Fibroblast of the aortic adventitia (primary cell): ENCODE data around the gene TMEM130. TPM values are rescaled to one million over a fixed set of nuclear protein-coding genes. Genes with fewer than 3 reads are reported as not detected.
"Not testable (repeated sequence)": the region's sequence is repeated elsewhere in the genome, so short reads cannot be mapped to it uniquely, and the experiment has no call there.

ENCODE experiments used
- DNase-seq: peaks from one replicate; pipeline ENCODE4 v3.0.0-alpha.2; 2010; ENCODE audit warnings: low read depth
- H3K4me3 ChIP-seq: 2 replicates; pipeline ENCODE4 v1.5.1; 2011; ENCODE audit warnings: low read depth, mild to moderate bottlenecking, control low read depth, low read length, moderate library complexity
- total RNA-seq: library from RNA; depleted of rRNA; stranded (reverse); fragments of >200 nt; gene quantifications from 2 replicates; pipeline ENCODE4 v1.2.3, GENCODE V29; 2012; ENCODE audit warnings: low replicate concordance
- TF ChIP-seq, protein P1 (sequence below): IDR thresholded peaks from 2 replicates; pipeline ENCODE4 v1.5.1; 2011; ENCODE audit warnings: mild to moderate bottlenecking, low read length, control low read depth, inconsistent platforms; ENCODE audit not compliant: insufficient read depth

Gene TMEM130
- total RNA-seq, 1 donor: 0.27 TPM

DNA sequence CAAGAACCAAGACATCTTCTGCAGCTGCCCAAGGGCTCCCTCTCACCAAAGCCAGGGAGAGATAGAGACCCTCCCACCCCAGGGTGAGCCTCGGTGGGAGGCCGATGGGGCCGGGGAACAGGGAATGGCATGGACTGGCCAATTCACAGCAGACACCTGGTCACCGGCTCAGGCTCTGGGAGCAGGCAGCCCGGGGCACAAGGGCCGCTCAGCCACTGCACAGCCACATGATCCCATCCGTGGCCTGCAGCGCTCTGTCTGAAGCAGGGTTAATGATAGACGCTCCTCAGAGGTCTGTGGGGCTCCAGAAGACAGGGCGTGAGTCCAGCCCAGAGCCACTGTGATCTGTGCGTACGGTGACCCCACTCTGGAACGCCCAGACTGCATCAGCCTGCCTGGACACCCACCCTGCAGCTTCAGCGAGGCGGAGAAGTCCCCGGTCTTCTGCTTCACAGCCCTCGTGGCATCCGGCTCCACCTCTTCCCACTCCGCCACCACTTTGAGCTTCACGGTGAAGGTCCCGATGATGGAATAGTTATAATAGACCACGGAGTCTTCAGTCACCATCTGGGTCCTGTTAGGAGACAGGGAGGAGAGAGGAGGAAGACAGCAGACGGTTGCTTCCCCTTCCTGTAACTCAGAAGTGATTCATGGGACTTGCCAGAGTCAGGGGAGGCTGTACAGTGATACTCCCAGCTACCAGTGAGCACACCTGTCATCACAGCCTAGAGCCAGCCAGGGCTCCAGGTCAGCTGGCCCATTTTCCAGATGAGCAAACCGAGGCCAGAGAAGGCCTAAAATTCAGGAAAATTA is 14.0 kb downstream of the TMEM130 start:
- TF ChIP-seq, protein P1, sequence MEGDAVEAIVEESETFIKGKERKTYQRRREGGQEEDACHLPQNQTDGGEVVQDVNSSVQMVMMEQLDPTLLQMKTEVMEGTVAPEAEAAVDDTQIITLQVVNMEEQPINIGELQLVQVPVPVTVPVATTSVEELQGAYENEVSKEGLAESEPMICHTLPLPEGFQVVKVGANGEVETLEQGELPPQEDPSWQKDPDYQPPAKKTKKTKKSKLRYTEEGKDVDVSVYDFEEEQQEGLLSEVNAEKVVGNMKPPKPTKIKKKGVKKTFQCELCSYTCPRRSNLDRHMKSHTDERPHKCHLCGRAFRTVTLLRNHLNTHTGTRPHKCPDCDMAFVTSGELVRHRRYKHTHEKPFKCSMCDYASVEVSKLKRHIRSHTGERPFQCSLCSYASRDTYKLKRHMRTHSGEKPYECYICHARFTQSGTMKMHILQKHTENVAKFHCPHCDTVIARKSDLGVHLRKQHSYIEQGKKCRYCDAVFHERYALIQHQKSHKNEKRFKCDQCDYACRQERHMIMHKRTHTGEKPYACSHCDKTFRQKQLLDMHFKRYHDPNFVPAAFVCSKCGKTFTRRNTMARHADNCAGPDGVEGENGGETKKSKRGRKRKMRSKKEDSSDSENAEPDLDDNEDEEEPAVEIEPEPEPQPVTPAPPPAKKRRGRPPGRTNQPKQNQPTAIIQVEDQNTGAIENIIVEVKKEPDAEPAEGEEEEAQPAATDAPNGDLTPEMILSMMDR: no peak
- no peak overlapping the region for H3K4me3 ChIP-seq
- DNase-seq: no peak

DNA sequence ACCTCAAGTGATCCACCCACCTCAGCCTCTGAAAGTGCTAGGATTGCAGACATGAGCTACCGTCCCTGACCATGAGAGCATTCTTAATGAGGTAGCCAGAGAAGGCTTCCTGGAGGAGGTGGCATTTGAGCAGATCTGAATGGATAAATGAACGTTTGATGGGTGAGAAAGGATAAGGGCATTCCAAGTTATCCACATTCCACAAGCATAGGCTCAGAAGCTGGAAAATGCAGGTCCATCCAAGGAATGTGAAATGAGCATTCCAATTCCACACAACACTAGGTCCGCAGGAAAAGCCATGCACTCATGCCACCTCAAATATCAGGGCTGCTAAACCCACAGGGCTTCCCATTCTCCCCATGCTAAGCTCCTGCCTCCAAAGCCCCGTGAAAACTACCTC is 17.0 kb downstream of the TMEM130 start:
- no peak overlapping the region for H3K4me3 ChIP-seq
- peak; percentile 55 for DNase-seq
- TF ChIP-seq, protein P1: no peak

DNA sequence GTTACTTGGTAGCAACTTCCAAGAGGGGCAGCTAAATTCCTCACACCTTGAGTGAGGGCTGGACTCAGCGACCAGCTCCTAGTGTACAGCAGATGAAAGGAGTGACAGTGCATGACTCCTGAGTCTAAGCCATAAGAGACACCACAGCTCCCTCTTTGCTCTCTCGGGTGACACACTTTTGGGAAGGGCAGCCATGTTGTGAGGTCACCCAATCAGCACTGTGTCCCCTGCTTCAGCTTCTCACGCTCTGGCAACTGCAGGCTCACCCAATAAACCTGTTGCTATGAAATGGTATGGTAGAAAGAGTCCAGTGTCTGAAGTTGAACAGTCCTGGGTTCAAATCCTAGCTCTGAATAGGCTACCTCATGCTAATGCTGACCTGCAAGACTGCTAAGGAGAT is 20.9 kb downstream of the TMEM130 start:
- no peak for DNase-seq
- H3K4me3 ChIP-seq: no peak overlapping the region
- TF ChIP-seq, protein P1: no peak

DNA sequence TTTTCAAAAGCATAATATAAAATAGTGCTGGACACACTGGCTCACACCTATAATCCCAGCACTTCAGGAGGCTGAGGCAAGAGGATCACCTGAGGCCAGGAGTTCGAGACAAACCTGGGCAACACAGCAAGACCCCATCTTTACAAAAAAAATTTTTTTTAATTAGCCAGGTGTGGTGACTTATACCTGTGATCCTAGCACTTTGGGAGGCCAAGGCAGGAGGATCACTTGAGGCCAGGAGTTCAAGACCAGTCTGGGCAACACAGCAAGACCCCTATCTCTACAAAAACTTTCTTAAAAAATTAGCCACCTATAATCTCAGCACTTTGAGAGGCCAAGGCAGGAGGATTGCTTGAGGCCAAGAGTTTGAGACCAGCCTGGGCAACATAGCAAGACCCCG is 27.3 kb downstream of the TMEM130 start:
- H3K4me3 ChIP-seq, DNase-seq: not testable (repeated sequence)

DNA sequence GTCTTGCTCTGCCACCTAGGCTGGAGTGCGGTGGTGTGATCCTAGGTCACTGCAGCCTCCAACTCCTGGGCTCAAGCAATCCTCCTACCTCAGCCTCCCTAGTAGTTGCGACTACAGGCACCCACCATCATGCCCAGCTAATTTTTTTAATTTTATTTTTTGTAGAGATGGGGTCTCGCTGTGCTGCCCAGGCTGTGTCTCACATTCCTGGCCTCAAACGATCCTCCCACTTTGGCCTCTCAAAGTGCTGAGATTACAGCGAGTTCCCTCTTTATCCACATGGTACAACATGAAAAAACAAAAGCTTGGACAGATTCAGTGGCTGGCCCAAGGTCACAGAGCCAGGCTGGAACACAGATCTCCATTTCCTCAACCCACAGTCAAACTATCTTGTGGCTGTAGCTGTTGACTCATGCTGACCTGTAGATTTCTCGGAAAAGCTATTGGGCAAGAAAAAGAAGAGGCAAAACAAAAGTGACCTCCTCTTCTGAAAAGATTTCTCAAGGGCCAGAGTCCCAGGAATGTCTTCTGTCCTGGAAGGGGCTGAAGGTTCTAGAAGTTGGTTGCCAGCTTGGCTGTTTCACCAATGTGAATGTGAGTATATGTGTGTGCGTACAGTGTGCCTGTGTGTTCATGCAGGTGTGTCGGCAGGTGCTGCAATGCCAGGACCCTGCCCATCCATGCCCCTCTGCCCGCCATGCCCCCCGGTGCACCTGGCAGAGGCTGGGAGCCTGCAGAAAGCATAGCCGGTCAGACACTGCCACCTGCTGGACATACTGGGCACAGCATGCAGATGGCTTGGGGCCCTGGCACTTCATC is 28.4 kb downstream of the TMEM130 start:
- TF ChIP-seq, protein P1: peak; percentile 97
- H3K4me3 ChIP-seq: no peak overlapping the region
- peak; percentile 92 for DNase-seq

DNA sequence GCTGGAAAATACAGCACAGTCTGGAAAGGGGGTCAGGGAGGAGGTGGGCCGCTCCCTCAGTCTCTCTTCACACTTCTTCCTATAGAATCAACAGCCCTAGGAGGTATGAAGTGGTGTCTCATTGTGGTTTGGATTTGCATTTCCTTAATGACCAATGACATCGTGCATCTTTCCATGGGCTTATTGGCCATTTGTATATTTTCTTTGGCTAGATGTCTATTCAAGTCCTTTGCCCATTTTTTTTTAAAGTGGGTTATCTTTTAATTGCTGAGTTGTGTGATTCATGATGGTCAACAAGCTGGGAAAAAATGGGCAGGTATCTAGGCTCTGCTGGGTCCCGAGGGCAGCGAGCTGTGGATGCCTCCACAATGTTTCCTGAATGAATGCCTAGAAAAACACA is 29.1 kb downstream of the TMEM130 start:
- no peak overlapping the region for H3K4me3 ChIP-seq
- TF ChIP-seq, protein P1: no peak
- DNase-seq: peak; percentile 68

DNA sequence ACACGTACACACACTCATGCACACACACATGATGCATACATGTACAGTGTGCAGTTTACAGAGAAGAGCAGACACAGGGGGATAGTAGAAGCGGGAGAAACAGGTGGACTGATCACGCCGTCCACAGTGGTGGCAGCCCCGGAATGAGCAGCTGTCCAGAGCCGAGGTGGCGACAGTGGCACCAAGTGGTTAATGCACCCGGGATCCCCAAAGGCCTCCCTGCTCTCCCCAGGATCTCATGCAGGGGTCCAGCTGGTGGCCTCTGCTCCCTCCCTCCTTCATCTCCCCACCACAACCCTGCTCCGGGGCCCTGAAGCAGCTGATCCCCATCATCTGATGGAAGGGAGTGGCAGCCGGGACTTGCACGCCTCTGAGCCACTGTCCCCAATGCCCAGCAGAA is 29.7 kb downstream of the TMEM130 start:
- no peak for DNase-seq

More for the DNA sequence above, 29.7 kb downstream of the TMEM130 start:
- TF ChIP-seq, protein P1: no peak
- H3K4me3 ChIP-seq: no peak overlapping the region
